NCI-H1417 (cell line): ENCODE data around the gene LRRC3.

Experiments
- DNase-seq, 3 experiments: peaks; one replicate each; lab custom pipeline; 2025; lab: John Stamatoyannopoulos, UW

LRRC3 gene

GRCh38 chr21:44424608-44425306 is 30.6 kb upstream of the LRRC3 start:
- DNase-seq: no peak

GRCh38 chr21:44425307-44425894 is 29.9 kb upstream of the LRRC3 start:
- DNase-seq: peak in 2 of 3 experiments; percentile 31 to 48

- no peak for DNase-seq
Observed at GRCh38 chr21:44425895-44426662, 29.2 kb upstream of the LRRC3 start.

- DNase-seq: no peak
Observed at GRCh38 chr21:44426663-44427191, 28.6 kb upstream of the LRRC3 start.

DNA sequence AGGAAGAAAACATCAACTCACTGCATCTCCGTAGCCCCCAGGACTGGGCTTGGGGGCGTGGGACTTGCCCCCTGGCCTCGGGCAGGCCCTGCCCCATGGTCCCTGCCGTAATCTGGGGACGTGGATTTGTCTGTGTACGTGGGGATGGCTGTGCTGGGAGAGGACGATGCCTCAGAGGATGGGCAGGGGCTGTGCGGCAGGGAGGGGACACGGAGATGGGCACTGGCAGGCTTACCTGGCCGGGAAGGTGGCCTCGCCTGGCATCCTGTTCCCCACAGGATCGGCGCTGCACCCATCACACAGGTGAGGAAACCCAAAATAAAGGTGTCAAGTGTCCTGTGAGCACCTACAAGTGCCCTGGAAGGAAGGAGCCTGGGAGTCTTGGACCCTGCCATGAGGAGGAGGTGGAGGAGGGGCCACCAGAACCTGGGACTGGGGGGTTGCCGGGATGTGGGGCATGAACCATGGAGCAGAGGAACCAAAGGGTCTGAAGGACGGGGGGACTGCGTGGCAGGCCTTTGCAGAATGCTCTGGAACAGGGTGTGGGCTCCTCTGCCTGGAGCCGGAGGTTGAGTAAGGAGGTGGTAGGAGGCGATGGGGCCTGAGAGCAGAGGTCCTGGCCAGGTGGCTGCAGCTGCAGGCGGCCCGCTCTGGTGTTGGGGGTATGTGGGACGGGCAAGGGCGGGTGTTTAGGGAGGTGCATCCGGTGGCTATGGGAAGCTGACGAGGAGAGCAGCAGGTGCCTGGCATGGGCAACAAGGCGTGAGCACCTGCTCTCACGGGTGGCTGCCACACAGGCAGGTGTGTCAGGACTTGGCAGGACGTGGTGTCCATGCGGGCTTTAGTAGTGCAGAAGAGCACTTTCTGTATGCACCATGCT is 27.8 kb upstream of the LRRC3 start:
- peak; percentile 48 to 88 (median 80) for DNase-seq

- DNase-seq: peak in 2 of 3 experiments; percentile 16 to 70
Observed at GRCh38 chr21:44428281-44428960, 26.9 kb upstream of the LRRC3 start.

DNA sequence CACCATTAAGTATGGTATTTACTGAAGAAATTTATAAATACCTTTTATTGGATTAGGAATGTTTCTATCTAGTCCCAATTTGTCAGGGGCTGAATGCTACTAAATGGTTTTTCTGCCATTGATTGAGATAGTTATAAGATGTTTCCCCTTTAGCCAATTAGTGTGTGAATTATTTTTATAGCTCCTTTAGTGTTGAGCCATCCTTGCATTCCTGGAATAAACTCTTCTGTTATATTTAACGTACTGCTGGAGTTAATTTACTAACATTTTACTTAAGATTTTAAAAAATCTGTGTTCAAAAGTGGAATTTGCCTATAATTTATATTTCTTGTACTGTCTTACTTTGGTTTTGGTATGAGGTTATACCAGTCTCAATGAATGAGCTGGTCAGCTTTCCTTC is 25.4 kb upstream of the LRRC3 start:
- DNase-seq: peak in 2 of 3 experiments; percentile 6 to 14

DNA sequence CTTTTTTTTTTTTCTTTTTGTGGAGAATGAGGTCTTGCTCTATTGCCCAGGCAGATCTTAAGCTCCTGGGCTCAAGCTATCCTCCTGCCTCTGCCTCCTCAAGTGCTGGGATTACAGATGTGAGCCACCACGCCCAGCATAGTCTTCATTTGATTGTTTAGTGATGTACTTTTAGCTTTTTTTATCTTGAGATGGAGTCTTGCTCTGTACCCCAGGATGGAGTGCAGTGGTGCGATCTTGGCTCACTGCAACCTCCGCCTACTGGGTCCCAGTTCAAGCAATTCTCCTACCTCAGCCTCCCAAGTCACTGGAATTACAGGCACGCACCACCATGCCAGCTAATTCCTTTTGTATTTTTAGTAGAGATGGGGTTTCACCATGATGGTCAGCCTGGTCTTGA is 24.0 kb upstream of the LRRC3 start:
- no peak for DNase-seq

DNA sequence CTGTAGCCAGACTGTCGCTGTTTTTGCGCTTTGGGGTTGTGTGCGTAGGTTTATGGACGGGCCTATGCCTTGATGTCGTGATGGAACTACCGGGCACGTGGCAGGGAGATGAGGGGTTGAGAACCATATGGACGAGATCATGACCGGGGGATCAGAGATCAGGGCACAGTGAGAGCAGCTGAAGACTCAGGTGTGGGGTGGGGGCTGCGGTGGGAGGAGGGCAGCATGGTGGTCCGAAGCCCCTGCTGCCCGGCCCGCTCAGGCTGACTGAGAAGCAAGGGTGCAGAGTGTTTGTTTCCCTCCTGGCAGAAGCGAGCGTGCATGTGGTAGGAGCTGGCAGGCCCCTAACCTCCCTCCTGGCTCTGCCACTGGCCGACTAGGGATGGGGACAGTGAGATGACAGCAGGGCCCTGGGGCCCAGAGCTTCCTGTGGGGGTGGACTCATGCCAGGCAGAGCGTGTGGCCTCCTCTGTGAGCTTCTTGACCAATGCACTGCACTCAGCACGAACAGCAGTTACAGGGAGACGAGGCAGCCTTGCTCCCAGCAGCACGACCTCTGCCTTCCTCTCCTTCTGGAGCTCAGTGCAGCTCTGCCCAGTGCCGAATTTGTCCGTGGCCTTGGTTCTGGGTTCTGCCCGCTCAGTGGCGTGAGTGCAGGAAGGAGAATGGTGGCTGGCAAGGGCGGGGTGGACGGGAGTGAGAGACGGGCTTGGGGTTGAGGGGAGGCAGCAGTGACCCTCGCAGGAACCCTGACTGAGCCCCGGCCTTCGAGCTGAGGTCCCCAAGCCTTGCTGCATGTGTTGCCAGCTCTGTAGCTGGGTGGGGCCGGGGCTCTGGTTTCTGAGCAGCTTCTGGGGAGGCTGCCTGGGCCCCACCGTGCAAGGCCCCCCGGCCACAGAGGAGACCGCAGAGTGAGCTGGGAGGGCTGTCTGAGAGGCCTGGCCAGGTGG is 22.2 kb upstream of the LRRC3 start:
- DNase-seq: no peak

GRCh38 chr21:44433791-44434567 is 21.3 kb upstream of the LRRC3 start:
- no peak for DNase-seq

DNA sequence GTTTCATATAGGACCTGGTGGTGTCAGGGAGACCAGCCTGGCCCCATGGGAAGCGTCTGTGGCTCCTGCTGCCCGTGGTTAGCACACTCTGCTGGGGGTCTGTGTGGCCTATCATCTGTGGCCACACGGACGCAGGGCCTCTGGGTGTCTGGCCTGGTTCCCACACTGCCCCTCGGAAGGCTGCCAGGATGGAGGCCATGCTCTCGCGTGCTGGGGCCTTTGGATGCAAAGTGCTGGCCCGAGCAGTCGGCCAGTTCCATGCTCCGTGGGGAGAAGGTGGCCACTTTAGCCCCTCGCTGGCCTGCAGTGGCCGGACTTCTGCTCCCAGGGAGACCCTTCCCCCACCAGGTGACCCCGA is 20.8 kb upstream of the LRRC3 start:
- DNase-seq: no peak

- no peak for DNase-seq
Observed at GRCh38 chr21:44434936-44435635, 20.2 kb upstream of the LRRC3 start.

DNA sequence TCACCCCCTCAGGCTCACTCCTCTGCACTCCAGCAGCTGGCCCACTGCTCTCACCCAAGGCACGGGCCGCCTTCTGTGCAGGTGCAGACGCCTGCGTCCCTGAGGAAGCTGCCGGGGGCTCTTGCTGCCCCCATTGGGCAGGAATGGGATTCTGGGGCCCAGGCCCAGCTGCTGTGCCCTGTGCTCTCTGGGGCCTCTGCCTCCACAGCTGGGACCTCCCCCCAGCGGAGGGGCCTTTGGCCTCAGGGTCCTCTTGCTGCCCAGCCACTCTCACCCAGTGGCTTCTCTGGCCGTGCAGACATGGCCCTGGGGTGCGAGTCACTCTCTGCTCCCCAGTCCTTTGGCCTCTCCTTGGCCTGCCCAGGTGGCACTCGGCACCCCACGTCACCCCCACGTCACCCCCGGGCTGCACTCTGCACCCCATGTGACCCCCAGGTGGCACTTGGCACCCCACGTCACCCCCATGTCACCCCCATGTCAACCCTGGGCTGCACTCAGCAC is 19.1 kb upstream of the LRRC3 start:
- DNase-seq: no peak

- no peak for DNase-seq
Observed at GRCh38 chr21:44436958-44437357, 18.4 kb upstream of the LRRC3 start.

- no peak for DNase-seq
Observed at GRCh38 chr21:44437371-44437695, 18.0 kb upstream of the LRRC3 start.

DNA sequence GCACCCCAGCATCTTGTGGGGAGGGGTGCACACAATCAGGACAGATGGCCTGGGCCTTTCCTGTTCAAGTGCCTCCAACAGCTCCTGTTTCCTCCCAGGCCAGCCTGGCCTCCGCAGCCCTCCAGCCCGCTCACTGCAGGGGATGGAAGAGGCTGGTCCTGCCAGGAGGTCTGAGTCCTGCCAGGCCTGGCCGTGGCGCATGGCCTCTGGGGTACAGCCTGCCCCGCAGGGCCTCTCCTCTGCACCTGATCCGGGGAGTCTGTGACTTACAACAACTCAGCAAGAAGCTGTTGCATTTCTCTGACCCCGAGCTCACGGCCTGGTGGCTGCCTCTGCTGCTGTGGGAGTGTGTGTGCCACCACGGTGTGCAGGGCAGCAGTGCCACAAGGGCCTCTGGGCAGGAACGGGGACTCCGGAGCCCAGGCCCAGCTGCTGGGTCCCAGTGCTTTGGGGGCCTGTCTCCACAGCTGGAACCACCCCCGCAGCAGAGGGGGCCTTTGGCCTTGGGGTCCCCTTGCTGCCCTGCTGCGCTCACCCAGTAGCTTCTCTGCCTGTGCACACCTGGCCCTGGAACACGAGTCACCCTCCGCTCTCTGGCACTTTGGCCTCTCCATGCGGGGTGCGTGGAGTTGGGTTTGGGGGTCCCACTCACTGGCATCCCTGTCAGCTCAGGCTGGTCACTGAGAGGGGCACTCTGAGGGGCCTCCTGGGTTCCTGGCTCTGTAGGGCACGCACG is 17.4 kb upstream of the LRRC3 start:
- DNase-seq: no peak

- DNase-seq: no peak
Observed at GRCh38 chr21:44438531-44439210, 16.6 kb upstream of the LRRC3 start.
